Thymus (tissue), 11 donors: ENCODE data around the gene LIN54. TPM values are rescaled to one million over a fixed set of nuclear protein-coding genes. Genes with fewer than 3 reads are reported as not detected.
A peak's percentile ranks its signal among the peaks of the same experiment; 100 is the strongest.

Experiments
- DNase-seq, 9 donors: peaks; one replicate each; pipeline ENCODE4 v3.0.0-alpha.2; 2013; ENCODE audit warnings: low spot score in 9 of 9, low read depth in 6 of 9, missing footprints in 1 of 9
- H3K27ac ChIP-seq, 2 donors: one replicate each; pipeline ENCODE4 v1.5.1; 2013; ENCODE audit warnings: control low read depth in 1 of 2, low read depth in 1 of 2, low read length in 1 of 2, mild to moderate bottlenecking in 1 of 2, moderate library complexity in 1 of 2
- H3K27me3 ChIP-seq, 2 donors: one replicate each; pipeline ENCODE4 v1.5.1; 2013; ENCODE audit warnings: low read length in 1 of 2; ENCODE audit not compliant: control insufficient read depth in 2 of 2, insufficient read depth in 1 of 2
- H3K36me3 ChIP-seq, 2 donors: one replicate each; pipeline ENCODE4 v1.5.1; 2013; ENCODE audit warnings: low read length in 1 of 2, mild to moderate bottlenecking in 1 of 2, moderate library complexity in 1 of 2; ENCODE audit not compliant: control insufficient read depth in 2 of 2, insufficient read depth in 2 of 2
- H3K4me1 ChIP-seq, 2 donors: one replicate each; pipeline ENCODE4 v1.5.1; 2013; ENCODE audit warnings: low read length in 2 of 2; ENCODE audit not compliant: control insufficient read depth in 2 of 2, insufficient read depth in 2 of 2
- H3K4me3 ChIP-seq, 2 donors: one replicate each; pipeline ENCODE4 v1.5.1; 2013; ENCODE audit warnings: low read length in 2 of 2, control low read depth in 1 of 2, mild to moderate bottlenecking in 1 of 2
- H3K9me3 ChIP-seq, 2 donors: one replicate each; pipeline ENCODE4 v1.5.1; 2013; ENCODE audit warnings: low read length in 1 of 2, mild to moderate bottlenecking in 1 of 2; ENCODE audit not compliant: control insufficient read depth in 2 of 2, insufficient read depth in 1 of 2
- WGBS: extraction: QIAGEN DNeasy Blood & Tissue Kit; methylation state at CpG from one replicate; pipeline ENCODE4 v1.1.7; 2013; 5-methylcytosine and 5-hydroxymethylcytosine counted together
- polyA plus RNA-seq: library from polyadenylated mRNA; stranded (reverse); fragments of 200-250 nt; gene quantifications from one replicate; pipeline ENCODE4 v1.2.3, GENCODE V29; 2013
- total RNA-seq: library from RNA; stranded (reverse); fragments of 120-200 nt; gene quantifications from one replicate; pipeline ENCODE4 v1.2.4, GENCODE V29; 2013
- donor health status: healthy.

Gene LIN54
- total and polyA plus RNA-seq, 2 donors, result 5.6 to 17.4 TPM

- H3K4me3 ChIP-seq, result no peak overlapping the region
- no peaks in the 10 kb centered on the region for H3K9me3 ChIP-seq
- peak in 1 of 9 donors; percentile 7 for DNase-seq
- no peaks in the 10 kb centered on the region for H3K36me3 ChIP-seq
- H3K4me1 ChIP-seq, result peaks cover 0 to 6% of the 10 kb centered on the region in 2 donors
- WGBS, result 96% methylated on average over 5 of the region's 5 CpGs
- H3K27ac ChIP-seq, result no peak overlapping the region
- H3K27me3 ChIP-seq, result no peaks in the 10 kb centered on the region
Measured at GRCh38 chr4:82903737-82904136, 106.9 kb downstream of the LIN54 start.

- H3K27ac ChIP-seq, result peak overlapping the region; percentile 98 to 100
- peaks cover 0 to 11% of the 10 kb centered on the region in 2 donors for H3K4me1 ChIP-seq
- no peaks in the 10 kb centered on the region for H3K9me3 ChIP-seq
- H3K4me3 ChIP-seq, result peak overlapping the region; percentile 72 to 80
- under 1% methylated on average over 8 of the region's 8 CpGs for WGBS
- H3K27me3 ChIP-seq, result no peaks in the 10 kb centered on the region
- peaks cover 0 to 9% of the 10 kb centered on the region in 2 donors for H3K36me3 ChIP-seq
- no peak for DNase-seq
Measured at GRCh38 chr4:82901183-82901718, 109.4 kb downstream of the LIN54 start.

- Histone ChIP-seq H3K27me3 (no peaks in the 10 kb centered on the region), H3K4me3 (peak within 1 kb of the TSS; percentile 72 to 80), H3K9me3 (no peaks in the 10 kb centered on the region), H3K27ac (peak within 1 kb of the TSS; percentile 98 to 100), H3K4me1 (peaks cover 0 to 11% of the 10 kb centered on the region in 2 donors), H3K36me3 (peaks cover 0 to 9% of the 10 kb centered on the region in 2 donors)
- WGBS, result under 1% methylated on average over 67 of the region's 67 CpGs
- DNase-seq, result peak; percentile 91 to 100 (median 98)
Measured at GRCh38 chr4:82900411-82901182, 110.0 kb downstream of the LIN54 start, which contains the start of gene THAP9. Gene THAP9, plus strand, starts transcription at chr4:82900735. Its CDS starts 68 bp downstream, at chr4:82900803.

GRCh38 chr4:82900066-82900410, 110.6 kb downstream of the LIN54 start:
- Histone ChIP-seq H3K36me3 (peaks cover 0 to 12% of the 10 kb centered on the region in 2 donors), H3K27ac (peak overlapping the region; percentile 88 to 98), H3K9me3 (no peaks in the 10 kb centered on the region), H3K27me3 (no peaks in the 10 kb centered on the region), H3K4me1 (peaks cover 0 to 11% of the 10 kb centered on the region in 2 donors), H3K4me3 (peak overlapping the region; percentile 72 to 80)
- peak in 1 of 9 donors; percentile 38 for DNase-seq
- under 1% methylated on average over 14 of the region's 14 CpGs for WGBS

- Histone ChIP-seq H3K9me3 (no peaks in the 10 kb centered on the region), H3K36me3 (peaks cover 0 to 16% of the 10 kb centered on the region in 2 donors), H3K27ac (peak overlapping the region; percentile 88 to 98), H3K4me1 (peaks cover 0 to 11% of the 10 kb centered on the region in 2 donors), H3K4me3 (peak overlapping the region; percentile 72 to 80), H3K27me3 (no peaks in the 10 kb centered on the region)
- peak in 2 of 9 donors; percentile 5 to 22 for DNase-seq
- WGBS, result 1% methylated on average over 4 of the region's 4 CpGs
Measured at GRCh38 chr4:82899374-82900065, 111.1 kb downstream of the LIN54 start.

GRCh38 chr4:82898322-82899243, 112.0 kb downstream of the LIN54 start:
- peak overlapping the region in 1 of 2 donors; percentile 98 for H3K27ac ChIP-seq
- 59% methylated on average over 7 of the region's 7 CpGs for WGBS

GRCh38 chr4:82896755-82897154, 113.9 kb downstream of the LIN54 start:
- no peak for DNase-seq
- no peak overlapping the region for H3K27ac ChIP-seq
- H3K9me3 ChIP-seq, result no peaks in the 10 kb centered on the region
- peaks cover 0 to 5% of the 10 kb centered on the region in 2 donors for H3K4me1 ChIP-seq
- 98% methylated on average over 1 of the region's 1 CpG for WGBS
- no peaks in the 10 kb centered on the region for H3K27me3 ChIP-seq
- peaks cover 6 to 28% of the 10 kb centered on the region in 2 donors for H3K36me3 ChIP-seq
- H3K4me3 ChIP-seq, result no peak overlapping the region

More at GRCh38 chr4:82898322-82899243, 112.0 kb downstream of the LIN54 start:
- peaks cover 0 to 11% of the 10 kb centered on the region in 2 donors for H3K4me1 ChIP-seq
- H3K27me3 ChIP-seq, result no peaks in the 10 kb centered on the region
- H3K4me3 ChIP-seq, result peak overlapping the region; percentile 72 to 80
- no peaks in the 10 kb centered on the region for H3K9me3 ChIP-seq
- peak in 2 of 9 donors; percentile 14 to 34 for DNase-seq
- peaks cover 6 to 25% of the 10 kb centered on the region in 2 donors for H3K36me3 ChIP-seq

- Histone ChIP-seq H3K36me3 (peaks cover 6 to 28% of the 10 kb centered on the region in 2 donors), H3K4me1 (peaks cover 2 to 5% of the 10 kb centered on the region in 2 donors), H3K27ac (no peak overlapping the region), H3K4me3 (no peak overlapping the region), H3K9me3 (no peaks in the 10 kb centered on the region), H3K27me3 (no peaks in the 10 kb centered on the region)
- 98% methylated on average over 3 of the region's 3 CpGs for WGBS
- DNase-seq, result no peak
Measured at GRCh38 chr4:82893942-82894341, 116.7 kb downstream of the LIN54 start.
